IMR-90 (cell line): Measurements from ENCODE around the gene PAK6. TPM values are rescaled to one million over a fixed set of nuclear protein-coding genes. Genes with fewer than 3 reads are reported as not detected.

Experiments
- ATAC-seq: fragments of 200-7000 bp; cut with Tn5 transposase; 2 replicates; pipeline ENCODE4 v1.9.1; 2020; ENCODE audit warnings: low read depth, mild to moderate bottlenecking, moderate library complexity
- BruUV-seq: library from RNA; stranded (reverse); fragments of 400-500 nt; replicated peaks from 2 replicates; lab custom pipeline; 2021; lab: Mats Ljungman, UMichigan
- CTCF ChIA-PET: fragments of 300-600 bp; formaldehyde crosslinking; extraction: SDS; loops from one replicate; lab custom pipeline; 2021; ENCODE audit warnings: antibody characterized with exemption; lab: Yijun Ruan, JAX
- POLR2A ChIA-PET: fragments of 300-600 bp; sonication (Branson Sonifier 250); formaldehyde crosslinking; loops from one replicate; lab custom pipeline; 2022; ENCODE audit warnings: antibody characterized with exemption; ENCODE audit not compliant: unreplicated experiment; lab: Charles Lee
- DNase-seq: peaks from one replicate; pipeline ENCODE4 v3.0.0; 2013
- H2AFZ ChIP-seq: replicated peaks from 2 replicates; pipeline ENCODE3; 2013; ENCODE audit warnings: low read length, mild to moderate bottlenecking; ENCODE audit not compliant: poor library complexity
- H2AK5ac ChIP-seq: 2 replicates; pipeline ENCODE4 v1.6.1; 2013; ENCODE audit warnings: low read depth, low read length, inconsistent platforms
- H2AK9ac ChIP-seq: replicated peaks from 2 replicates; pipeline ENCODE3; 2013; ENCODE audit warnings: mild to moderate bottlenecking, low read depth, low read length, moderate library complexity; ENCODE audit not compliant: poor library complexity
- H2BK120ac ChIP-seq: 2 replicates; pipeline ENCODE4 v1.6.1; 2013; ENCODE audit warnings: low read depth, low read length, inconsistent platforms
- H2BK15ac ChIP-seq: 3 replicates; pipeline ENCODE4 v1.6.1; 2013; ENCODE audit warnings: low read depth, low read length, inconsistent platforms
- H2BK20ac ChIP-seq: 2 replicates; pipeline ENCODE4 v1.6.1; 2013; ENCODE audit warnings: low read depth, mild to moderate bottlenecking, inconsistent platforms, low read length, moderate library complexity
- H2BK5ac ChIP-seq: 2 replicates; pipeline ENCODE4 v1.6.1; 2013; ENCODE audit warnings: mild to moderate bottlenecking, low read depth, low read length, inconsistent platforms; ENCODE audit not compliant: poor library complexity, severe bottlenecking
- H3K14ac ChIP-seq: replicated peaks from 2 replicates; pipeline ENCODE4 v1.6.1; 2013; ENCODE audit warnings: low read depth, low read length, inconsistent platforms
- H3K18ac ChIP-seq: 2 replicates; pipeline ENCODE4 v1.6.1; 2013; ENCODE audit warnings: low read depth, low read length, control low read depth
- H3K23ac ChIP-seq: 2 replicates; pipeline ENCODE4 v1.6.1; 2013; ENCODE audit warnings: low read depth, low read length, inconsistent platforms
- H3K27ac ChIP-seq: 2 replicates; pipeline ENCODE4 v1.5.1; 2013; ENCODE audit warnings: mild to moderate bottlenecking, control low read depth, low read length; ENCODE audit not compliant: insufficient read depth
- H3K27me3 ChIP-seq: 2 replicates; pipeline ENCODE4 v1.6.1; 2013; ENCODE audit warnings: low read length; ENCODE audit not compliant: control insufficient read depth, insufficient read depth
- H3K36me3 ChIP-seq: 2 replicates; pipeline ENCODE4 v1.6.1; 2013; ENCODE audit warnings: low read length, mixed read lengths; ENCODE audit not compliant: control insufficient read depth, insufficient read depth
- H3K4ac ChIP-seq: 2 replicates; pipeline ENCODE4 v1.6.1; 2013; ENCODE audit warnings: low read depth, low read length, inconsistent platforms
- H3K4me1 ChIP-seq: 2 replicates; pipeline ENCODE4 v1.6.1; 2013; ENCODE audit warnings: low read length, mixed read lengths; ENCODE audit not compliant: control insufficient read depth, insufficient read depth
- H3K4me2 ChIP-seq: 2 replicates; pipeline ENCODE4 v1.6.1; 2013; ENCODE audit warnings: low read depth, mild to moderate bottlenecking, control low read depth, low read length, moderate library complexity
- H3K4me3 ChIP-seq: 2 replicates; pipeline ENCODE4 v1.5.1; 2013; ENCODE audit warnings: low read depth, mild to moderate bottlenecking, control low read depth, low read length, moderate library complexity; ENCODE audit not compliant: insufficient read depth
- H3K56ac ChIP-seq: 2 replicates; pipeline ENCODE4 v1.6.1; 2013; ENCODE audit warnings: low read length, inconsistent platforms; ENCODE audit not compliant: insufficient read depth; ENCODE audit errors: extremely low read depth
- H3K79me1 ChIP-seq, 2 experiments: 2 replicates each; pipeline ENCODE4 v1.6.1; 2013; ENCODE audit warnings: low read length in 2 of 2, inconsistent platforms in 1 of 2, low read depth in 1 of 2
- H3K9ac ChIP-seq: 2 replicates; pipeline ENCODE4 v1.6.1; 2013; ENCODE audit warnings: low read depth, low read length, control low read depth
- H3K9me1 ChIP-seq: 2 replicates; pipeline ENCODE4 v1.6.1; 2013; ENCODE audit warnings: low read length, inconsistent platforms; ENCODE audit not compliant: insufficient read depth
- H3K9me3 ChIP-seq: 2 replicates; pipeline ENCODE4 v1.6.1; 2013; ENCODE audit warnings: low read length; ENCODE audit not compliant: control insufficient read depth, insufficient read depth
- H4K20me1 ChIP-seq: 2 replicates; pipeline ENCODE4 v1.6.1; 2013; ENCODE audit warnings: low read length, inconsistent platforms; ENCODE audit not compliant: insufficient read depth
- H4K5ac ChIP-seq: 2 replicates; pipeline ENCODE4 v1.6.1; 2013; ENCODE audit warnings: mild to moderate bottlenecking, low read depth, low read length, control low read depth
- H4K8ac ChIP-seq, 2 experiments: 2 replicates each; pipeline ENCODE4 v1.6.1; 2013; ENCODE audit warnings: low read depth in 2 of 2, low read length in 2 of 2, control low read depth in 1 of 2, inconsistent platforms in 1 of 2
- H4K91ac ChIP-seq: 2 replicates; pipeline ENCODE4 v1.6.1; 2013; ENCODE audit warnings: low read depth, low read length, inconsistent platforms; ENCODE audit not compliant: insufficient read depth
- BHLHE40 ChIP-seq: fragments of 150-350 bp; IDR thresholded peaks from 2 replicates; pipeline ENCODE4 v1.6.1; 2016; ENCODE audit warnings: mild to moderate bottlenecking, low read depth, low read length
- CEBPB ChIP-seq: IDR thresholded peaks from 2 replicates; pipeline ENCODE4 v1.6.1; 2012; ENCODE audit warnings: low read depth, low read length, improper control_type of control experiment
- CHD1 ChIP-seq: IDR thresholded peaks from 2 replicates; pipeline ENCODE4 v1.6.1; 2012; ENCODE audit warnings: low read depth, low read length, improper control_type of control experiment
- ELK1 ChIP-seq: fragments of 150-350 bp; IDR thresholded peaks from 2 replicates; pipeline ENCODE4 v1.6.1; 2016; ENCODE audit warnings: low read depth, mild to moderate bottlenecking, low read length, moderate library complexity, borderline replicate concordance
- FOS ChIP-seq: fragments of 150-350 bp; IDR thresholded peaks from 2 replicates; pipeline ENCODE4 v1.6.1; 2016; ENCODE audit warnings: low read depth, low read length
- NFE2L2 ChIP-seq: fragments of 150-350 bp; IDR thresholded peaks from 2 replicates; pipeline ENCODE4 v1.6.1; 2016; ENCODE audit warnings: low read depth, mild to moderate bottlenecking, low read length
- POLR2A ChIP-seq: IDR thresholded peaks from 2 replicates; pipeline ENCODE4 v1.6.1; 2012; ENCODE audit warnings: mild to moderate bottlenecking, low read depth, low read length
- RAD21 ChIP-seq: IDR thresholded peaks from 2 replicates; pipeline ENCODE4 v1.6.1; 2012; ENCODE audit warnings: low read length, improper control_type of control experiment
- RFX5 ChIP-seq: IDR thresholded peaks from 2 replicates; pipeline ENCODE4 v1.8.0; 2012; ENCODE audit warnings: low read depth, mild to moderate bottlenecking, low read length, moderate library complexity
- USF2 ChIP-seq: fragments of 150-350 bp; IDR thresholded peaks from 2 replicates; pipeline ENCODE4 v1.6.1; 2017; ENCODE audit warnings: mild to moderate bottlenecking, antibody characterized with exemption, low read length, low read depth
- WGBS, 2 experiments: methylation state at CpG; one replicate each; pipeline versions ENCODE4 v1.1.5 to v1.1.7; 2013; ENCODE audit warnings: missing lambda C conversion rate in 2 of 2; ENCODE audit not compliant: insufficient read length in 1 of 2; ENCODE audit errors: extremely low coverage in 2 of 2; 5-methylcytosine and 5-hydroxymethylcytosine counted together
- dilution Hi-C: fragments of 300-500 bp; cut with HindIII; formaldehyde crosslinking; loops from one replicate; pipeline ENCODE4 v1.14.3; 2018; ENCODE audit warnings: low sequenced_read_pairs; ENCODE audit not compliant: unreplicated experiment
- in situ Hi-C: fragments of 300-500 bp; cut with MboI; formaldehyde crosslinking; loops from 3 replicates; pipeline ENCODE4 v1.14.3; 2019; ENCODE audit warnings: low sequenced_read_pairs, inconsistent platforms, mixed read lengths
- intact Hi-C: fragments of 100-400 bp; cut with micrococcal nuclease; formaldehyde crosslinking; loops from 2 replicates; pipeline ENCODE4 v1.10.0; 2022
- polyA plus RNA-seq, 3 experiments: library from polyadenylated mRNA; depleted of rRNA; stranded (reverse); fragments of >200 nt; gene quantifications; 2 replicates each; pipeline ENCODE4 v1.2.3, GENCODE V29; 2012; ENCODE audit warnings: low replicate concordance in 1 of 3
- total RNA-seq: library from RNA; depleted of rRNA; stranded (reverse); fragments of >200 nt; gene quantifications from 2 replicates; pipeline ENCODE4 v1.2.3, GENCODE V29; 2012

Gene PAK6
- total and polyA plus RNA-seq, 2 of the 4 experiments (the other 2 are of a cell fraction) = 0.21 TPM; not detected in 1

GRCh38 chr15:40250771-40251483, 12.1 kb downstream of the PAK6 start:
- WGBS, 2 experiments = 87% methylated on average over 3 of the region's 13 CpGs; no CpG with 5 or more reads in 1 of the 2 experiments
- H3K27me3 ChIP-seq = peaks cover 64% of the 10 kb centered on the region

More at GRCh38 chr15:40250771-40251483, 12.1 kb downstream of the PAK6 start:
- H2BK5ac ChIP-seq = no peak overlapping the region
- H3K4me3 ChIP-seq = no peak overlapping the region
- H4K20me1 ChIP-seq = no peaks in the 10 kb centered on the region
- ChIA-PET CTCF (interaction anchor here (1.0 kb wide), 1 partner anchor 24 kb away, joined by 3 read pairs; no protein-coding TSS in a partner anchor), POLR2A (no interaction called here)
- no peak overlapping the region for H2BK120ac ChIP-seq
- intact Hi-C loops = no loop called here
- H3K27ac ChIP-seq = no peak overlapping the region
- H3K4me2 ChIP-seq = no peak overlapping the region
- in situ Hi-C loops = no loop called here
- ATAC-seq (no peak), DNase-seq (no peak)
- H3K23ac ChIP-seq = no peak overlapping the region
- no peak for TF ChIP-seq CHD1
- no peak for TF ChIP-seq RFX5
- TF ChIP-seq NFE2L2 = no peak
- TF ChIP-seq CEBPB = no peak
- TF ChIP-seq RAD21 = no peak
- no peak for TF ChIP-seq USF2
- no peak for TF ChIP-seq POLR2A
- TF ChIP-seq FOS = no peak
- TF ChIP-seq ELK1 = no peak
- no peak for TF ChIP-seq BHLHE40
- H3K18ac ChIP-seq = no peak overlapping the region
- no peak overlapping the region for H3K4ac ChIP-seq
- no peaks in the 10 kb centered on the region for H3K9me3 ChIP-seq
- H3K36me3 ChIP-seq = no peaks in the 10 kb centered on the region
- H3K9me1 ChIP-seq = no peaks in the 10 kb centered on the region
- no peak overlapping the region for H2BK15ac ChIP-seq
- no peak overlapping the region for H2BK20ac ChIP-seq
- no peak overlapping the region for H4K5ac ChIP-seq
- no peak overlapping the region for H4K8ac ChIP-seq
- dilution Hi-C loops = no loop called here
- H3K79me1 ChIP-seq = no peaks in the 10 kb centered on the region
- no peak overlapping the region for H3K56ac ChIP-seq
- no peak overlapping the region for H4K91ac ChIP-seq
- peaks cover 2% of the 10 kb centered on the region; the same call in 1 of the 2 replicates for H3K4me1 ChIP-seq
- H3K14ac ChIP-seq = no peak overlapping the region
- H2AK5ac ChIP-seq = no peak overlapping the region
- no peak overlapping the region for H2AFZ ChIP-seq
- BruUV-seq = no TSS peak
- H3K9ac ChIP-seq = no peak overlapping the region
- no peak overlapping the region for H2AK9ac ChIP-seq
